ENCODE measurements around the gene TMX1. TPM values are rescaled to one million over a fixed set of nuclear protein-coding genes. Genes with fewer than 3 reads are reported as not detected.

Gene TMX1
- total RNA-seq, 2 donors from 2014 or later: 38.9 to 40.1 TPM

- no peak for TF ChIP-seq CTCF (IDR thresholded peaks at IDR 0.05)
- Histone ChIP-seq H3K4me1 (no peaks in the 10 kb centered on the region), H3K27me3 (no peaks in the 10 kb centered on the region), H3K36me3 (no peaks in the 10 kb centered on the region), H3K9me3 (no peaks in the 10 kb centered on the region), H3K9ac (ENCODE audit: low read depth in 2 of 2, low read length in 2 of 2) (no peak overlapping the region), H3K27ac (no peak overlapping the region), H3K4me3 (no peak overlapping the region)
- intact Hi-C loops (cut with DNase I): no loop called here
- no peak for DNase-seq
Measured at GRCh38 chr14:51293912-51294389, 53.9 kb downstream of the TMX1 start.

- Histone ChIP-seq H3K4me1 (no peaks in the 10 kb centered on the region), H3K4me3 (no peak overlapping the region), H3K36me3 (no peaks in the 10 kb centered on the region), H3K27me3 (no peaks in the 10 kb centered on the region), H3K27ac (no peak overlapping the region), H3K9ac (ENCODE audit: low read depth in 2 of 2, low read length in 2 of 2) (no peak overlapping the region), H3K9me3 (no peaks in the 10 kb centered on the region)
- no peak for DNase-seq
- no peak for TF ChIP-seq CTCF (IDR thresholded peaks at IDR 0.05)
- intact Hi-C loops (cut with DNase I): no loop called here
Measured at GRCh38 chr14:51294951-51295525, 55.0 kb downstream of the TMX1 start.

GRCh38 chr14:51295646-51296263, 55.7 kb downstream of the TMX1 start:
- DNase-seq: no peak
- Histone ChIP-seq H3K9me3 (no peaks in the 10 kb centered on the region), H3K36me3 (no peaks in the 10 kb centered on the region), H3K27ac (no peak overlapping the region), H3K4me1 (no peaks in the 10 kb centered on the region), H3K27me3 (no peaks in the 10 kb centered on the region), H3K4me3 (no peak overlapping the region), H3K9ac (ENCODE audit: low read depth in 2 of 2, low read length in 2 of 2) (no peak overlapping the region)
- TF ChIP-seq CTCF (IDR thresholded peaks at IDR 0.05): no peak
- intact Hi-C loops (cut with DNase I): no loop called here

- H3K36me3 ChIP-seq: no peaks in the 10 kb centered on the region
- TF ChIP-seq CTCF (IDR thresholded peaks at IDR 0.05): no peak
- no peak overlapping the region for H3K4me3 ChIP-seq
- H3K27ac ChIP-seq: no peak overlapping the region
- no peak for DNase-seq
- H3K4me1 ChIP-seq: no peaks in the 10 kb centered on the region
- H3K9me3 ChIP-seq: no peaks in the 10 kb centered on the region
- intact Hi-C loops (cut with DNase I): no loop called here
- no peak overlapping the region for H3K9ac ChIP-seq (ENCODE audit: low read depth in 2 of 2, low read length in 2 of 2)
- H3K27me3 ChIP-seq: no peaks in the 10 kb centered on the region
Measured at GRCh38 chr14:51297066-51297465, 57.0 kb downstream of the TMX1 start.

- TF ChIP-seq CTCF (IDR thresholded peaks at IDR 0.05): no peak
- intact Hi-C loops (cut with DNase I): no loop called here
- Histone ChIP-seq H3K9me3 (no peaks in the 10 kb centered on the region), H3K27me3 (no peaks in the 10 kb centered on the region), H3K36me3 (no peaks in the 10 kb centered on the region), H3K4me1 (no peaks in the 10 kb centered on the region), H3K9ac (ENCODE audit: low read depth in 2 of 2, low read length in 2 of 2) (no peak overlapping the region), H3K4me3 (no peak overlapping the region), H3K27ac (no peak overlapping the region)
- DNase-seq: no peak
Measured at GRCh38 chr14:51298895-51299294, 58.8 kb downstream of the TMX1 start.
